ENCODE data around the gene DDX39B.

Gene DDX39B

GRCh38 chr6:31546958-31547726, 5.3 kb upstream of the DDX39B start, which contains the start of gene NFKBIL1:
Gene NFKBIL1 (plus strand): TSS chr6:31547608. CDS start chr6:31547695, 87 bp downstream.
- peak; percentile 98 for DNase-seq (ENCODE audit: low spot score)

DNA sequence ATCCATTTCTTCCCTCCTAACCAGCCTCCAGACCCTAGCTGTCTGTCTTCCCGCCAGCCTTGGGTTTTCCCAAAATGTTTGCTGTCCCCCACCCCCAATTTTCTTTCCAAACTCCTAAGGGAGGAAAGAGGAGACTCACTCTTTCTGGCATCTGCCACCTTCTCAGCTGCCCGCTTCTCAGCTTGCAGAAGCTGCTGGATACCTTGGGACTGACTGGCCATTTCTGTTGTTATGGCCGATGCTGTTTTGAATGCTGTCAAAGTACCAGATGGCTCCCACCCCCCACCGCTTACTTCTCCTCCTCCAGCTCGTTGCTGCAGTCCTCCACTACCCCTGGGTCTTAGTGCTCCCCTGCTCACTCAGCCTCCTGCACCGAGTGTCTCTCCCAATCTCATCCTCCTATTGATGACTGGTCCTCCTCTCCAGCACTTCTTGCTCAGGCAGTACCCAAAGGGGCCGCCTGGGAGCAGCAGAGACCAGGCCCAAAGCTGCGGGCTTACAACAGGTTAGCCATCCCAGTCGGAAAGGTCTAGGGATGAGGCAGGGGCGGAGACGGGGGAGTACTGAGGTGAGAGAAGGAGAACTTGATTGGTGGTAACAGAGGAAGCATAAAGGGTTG, 4.6 kb upstream of the DDX39B start, which contains the start of gene ATP6V1G2:
Gene ATP6V1G2, minus strand, starts transcription at position 270 of the 619 bp plus-strand sequence. Its CDS starts 49 bp downstream, at position 221.
- DNase-seq (ENCODE audit: low spot score): peak; percentile 95

DNA sequence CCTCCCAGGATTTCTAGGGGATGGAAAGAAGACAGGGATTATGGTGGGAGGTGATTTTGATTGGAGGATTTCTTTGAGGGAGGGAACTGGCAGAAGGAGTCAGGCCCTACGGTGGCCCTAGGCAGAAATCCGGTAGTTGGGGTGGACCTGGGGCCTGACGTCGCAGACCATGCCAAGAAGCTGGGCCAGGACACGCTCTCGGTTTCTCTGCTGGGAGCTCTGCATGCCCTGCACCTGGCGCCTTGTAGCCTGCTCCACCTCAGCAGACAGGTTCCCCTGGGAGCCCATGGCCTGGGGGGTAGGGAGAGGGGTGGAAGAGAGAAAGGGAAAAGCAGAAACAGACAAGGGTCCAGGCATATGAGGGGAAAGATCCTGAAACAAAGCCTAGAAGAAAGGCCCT, 3.5 kb upstream of the DDX39B start:
- DNase-seq (ENCODE audit: low spot score): no peak

GRCh38 chr6:31544676-31545075, 2.9 kb upstream of the DDX39B start:
- no peak for DNase-seq (ENCODE audit: low spot score)

DNA sequence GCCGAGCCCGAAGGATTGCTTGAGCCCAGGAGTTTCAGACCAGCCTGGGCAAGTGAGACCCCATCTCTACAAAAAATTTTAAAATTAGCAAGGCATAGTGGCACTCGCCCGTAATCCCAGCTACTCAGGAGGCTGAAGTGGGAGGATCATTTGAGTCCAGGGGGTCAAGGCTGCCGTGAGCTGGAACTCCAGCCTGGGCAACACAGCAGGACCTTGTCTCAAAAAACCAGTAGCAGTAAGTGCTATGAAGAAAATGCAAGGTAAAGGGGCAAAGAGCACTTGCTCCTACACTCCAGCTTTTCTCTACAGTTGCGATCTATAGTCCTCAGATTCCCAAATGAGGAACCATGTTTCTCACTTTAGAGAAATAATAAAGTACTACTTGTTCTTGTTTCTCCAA, 1.8 kb upstream of the DDX39B start:
- DNase-seq (ENCODE audit: low spot score): no peak

DNA sequence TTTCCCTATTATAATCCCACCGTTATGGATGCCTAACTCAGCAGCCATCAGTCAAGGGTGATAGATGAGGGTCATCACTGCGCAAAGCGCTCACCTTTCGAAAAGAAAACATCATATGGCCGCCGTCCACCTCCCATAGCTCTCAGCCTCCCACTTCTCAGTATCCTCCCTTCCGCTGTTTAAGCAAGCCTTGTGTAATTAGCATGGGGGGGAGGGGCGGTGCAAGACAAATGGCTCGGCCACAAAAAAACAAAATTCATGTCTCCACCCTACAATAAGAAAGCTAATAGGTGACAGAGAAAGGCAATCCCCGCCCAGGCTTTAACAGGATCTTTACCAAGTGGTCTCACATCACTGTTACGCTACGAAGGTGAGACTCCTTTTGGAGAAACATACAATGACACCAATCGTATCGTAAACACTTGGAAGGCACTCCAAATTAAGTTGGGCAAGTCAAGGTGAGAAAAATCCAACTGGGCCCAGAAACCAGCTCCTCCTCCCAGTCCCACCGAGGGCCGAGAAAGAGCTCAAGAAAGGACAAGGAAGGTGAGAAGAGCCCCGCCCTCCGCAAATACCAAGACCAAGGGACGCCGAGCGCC, 645 bp downstream of the DDX39B start:
- peak; percentile 68 for DNase-seq (ENCODE audit: low spot score)

DNA sequence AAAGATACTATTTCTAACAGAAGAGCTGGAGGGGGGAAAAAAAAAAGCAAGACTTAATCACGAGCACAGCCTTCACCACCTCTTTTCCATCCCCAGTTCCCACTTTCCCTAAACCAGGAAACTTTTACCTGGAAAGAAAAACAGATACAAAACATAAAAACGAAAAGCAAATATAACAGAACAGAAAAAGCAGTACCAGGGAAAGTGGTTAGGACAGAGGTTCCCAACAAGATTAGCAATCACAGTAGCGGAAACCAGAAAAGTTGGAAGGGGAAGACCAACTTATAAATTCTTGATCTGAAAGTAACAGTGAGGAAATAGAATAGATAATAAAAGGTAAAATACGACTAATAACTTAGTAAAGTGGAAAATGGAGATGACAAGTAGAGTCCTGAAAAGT, 1.2 kb downstream of the DDX39B start:
- no peak for DNase-seq (ENCODE audit: low spot score)

DNA sequence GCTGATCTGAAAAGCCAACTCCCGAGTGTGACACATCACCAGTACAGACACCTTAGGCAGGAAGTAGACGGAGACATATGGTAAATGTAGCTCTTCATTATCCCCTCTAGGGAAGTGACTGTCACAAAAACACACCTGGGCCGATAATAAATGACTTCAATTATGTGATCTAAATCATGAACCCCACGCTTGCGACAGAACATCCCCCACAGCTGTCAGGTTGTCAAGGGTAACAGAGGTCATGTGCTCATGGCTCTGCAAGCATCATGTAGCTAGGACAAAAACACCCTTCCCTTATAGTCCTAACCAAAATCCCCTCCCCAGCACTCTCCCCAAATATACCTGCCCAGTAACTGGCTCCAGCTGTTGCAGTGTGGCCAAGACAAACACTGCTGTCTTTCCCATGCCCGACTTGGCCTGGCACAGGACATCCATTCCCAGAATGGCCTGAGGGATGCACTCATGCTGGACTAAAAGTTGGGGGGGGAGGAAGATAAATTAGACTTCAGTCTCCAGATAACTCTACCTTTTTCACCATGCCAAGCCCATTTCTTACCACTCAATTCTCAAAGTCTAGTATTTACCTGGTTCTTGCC, 2.9 kb downstream of the DDX39B start:
- DNase-seq (ENCODE audit: low spot score): no peak

GRCh38 chr6:31535538-31536324, 6.1 kb downstream of the DDX39B start:
- DNase-seq (ENCODE audit: low spot score): no peak

GRCh38 chr6:31534521-31535040, 7.2 kb downstream of the DDX39B start:
- no peak for DNase-seq (ENCODE audit: low spot score)

- no peak for DNase-seq (ENCODE audit: low spot score)
Observed at GRCh38 chr6:31534011-31534410, 7.8 kb downstream of the DDX39B start.

DNA sequence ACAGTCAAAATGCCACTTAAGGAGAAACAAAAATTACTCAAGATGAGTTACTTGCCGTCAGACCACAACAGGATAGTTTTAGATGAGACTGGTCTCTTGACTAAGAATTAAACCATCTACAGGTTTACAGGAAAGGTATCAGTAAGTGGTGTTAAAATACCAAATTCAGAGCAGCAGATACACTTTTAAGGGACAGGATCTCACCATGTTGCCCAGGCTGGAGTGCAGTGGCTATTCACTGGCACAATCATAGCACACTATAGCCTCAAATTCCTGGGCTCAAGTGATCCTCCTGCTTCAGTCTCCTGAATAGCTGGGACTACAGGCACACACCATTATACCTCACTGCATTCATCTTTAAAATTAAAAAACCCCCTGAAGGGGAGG, 8.4 kb downstream of the DDX39B start:
- DNase-seq (ENCODE audit: low spot score): no peak

GRCh38 chr6:31532644-31533454, 9.0 kb downstream of the DDX39B start:
- DNase-seq (ENCODE audit: low spot score): no peak

DNA sequence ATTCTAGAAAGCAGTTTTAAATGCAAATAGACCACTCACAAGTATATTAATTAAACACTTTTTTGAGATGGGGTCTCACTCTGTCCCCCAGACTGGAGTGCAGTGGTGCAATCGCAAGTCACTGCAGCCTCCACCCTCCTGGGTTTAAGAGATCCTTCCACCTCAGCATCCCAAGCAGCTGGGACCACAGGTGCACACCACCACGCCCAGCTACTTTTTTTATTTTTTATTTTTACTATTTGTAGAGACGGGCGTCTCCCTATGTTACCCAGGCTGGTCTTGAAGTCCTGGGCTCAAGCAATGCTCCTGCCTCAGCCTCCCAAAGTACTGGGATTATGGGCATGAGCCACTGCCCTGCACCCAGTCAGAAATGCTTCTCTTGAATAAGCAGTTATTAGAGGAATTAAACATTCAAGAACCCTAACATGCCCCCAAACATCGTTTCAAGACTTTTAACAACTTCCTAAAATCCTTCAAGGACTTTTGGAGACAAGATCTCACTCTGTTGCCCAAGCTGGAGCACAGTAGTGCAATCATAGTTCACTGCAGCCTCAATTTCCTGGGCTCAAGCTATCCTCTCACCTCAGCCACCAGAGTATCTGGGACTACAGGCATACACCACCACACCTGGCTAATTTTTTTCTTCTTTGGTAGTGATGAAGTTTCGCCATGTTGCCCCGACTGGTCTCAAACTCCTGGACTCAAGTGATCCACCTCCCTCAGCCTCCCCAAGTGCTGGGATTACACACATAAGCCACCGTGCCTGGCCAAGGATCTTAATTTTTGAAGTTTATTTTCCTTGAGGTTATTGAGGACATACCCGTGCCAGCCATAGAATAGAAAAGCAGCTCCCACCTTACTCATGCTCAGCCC, 9.8 kb downstream of the DDX39B start:
- DNase-seq (ENCODE audit: low spot score): no peak

DNA sequence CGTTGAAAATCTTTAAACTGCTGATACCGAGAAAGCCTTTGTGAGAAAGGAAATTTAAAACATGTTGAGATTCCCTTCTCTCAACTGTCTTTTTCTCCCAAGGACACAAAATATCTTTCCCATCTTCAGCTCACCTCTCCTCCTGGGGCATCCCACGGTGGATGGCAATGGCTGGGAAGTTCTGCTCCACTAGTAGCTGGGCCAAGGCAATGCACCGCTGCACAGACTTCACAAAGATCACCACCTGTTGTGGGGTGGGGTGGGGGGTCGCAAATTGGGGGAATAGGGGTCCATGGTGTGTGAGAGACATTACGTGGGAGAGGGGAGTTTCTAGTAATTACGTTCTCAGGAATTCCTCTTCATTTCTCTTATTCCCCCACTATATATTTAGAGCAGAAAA, 10.6 kb downstream of the DDX39B start:
- DNase-seq (ENCODE audit: low spot score): no peak

DNA sequence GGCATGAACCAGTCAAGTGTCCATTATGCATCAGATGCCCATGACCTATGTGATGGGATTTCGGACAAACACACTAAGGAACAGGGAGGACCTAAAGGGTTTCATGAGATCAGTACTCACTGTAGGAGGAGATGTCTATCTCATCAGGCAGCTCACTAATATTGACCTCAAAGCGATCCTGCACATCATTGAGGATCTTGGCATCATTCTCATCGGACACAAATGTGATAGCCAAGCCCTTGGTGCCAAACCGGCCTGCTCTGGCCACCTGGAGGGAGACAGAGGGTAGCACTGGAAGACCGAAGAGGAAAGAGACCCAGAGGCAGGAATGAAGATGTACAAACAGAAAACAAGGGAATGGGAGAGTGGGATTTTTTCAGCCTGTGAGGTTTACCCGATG, 11.1 kb downstream of the DDX39B start:
- DNase-seq (ENCODE audit: low spot score): no peak

GRCh38 chr6:31529329-31530150, 12.3 kb downstream of the DDX39B start:
- no peak for DNase-seq (ENCODE audit: low spot score)

GRCh38 chr6:31528821-31529328, 12.9 kb downstream of the DDX39B start, which contains the start of gene MCCD1:
Gene MCCD1 (plus strand): TSS chr6:31528962. CDS start chr6:31529015, 53 bp downstream.
- DNase-seq (ENCODE audit: low spot score): no peak

All from RKO (cell line).